K562 (cell line): ENCODE data around the gene LAMTOR5. TPM values are rescaled to one million over a fixed set of nuclear protein-coding genes. Genes with fewer than 3 reads are reported as not detected.

Source experiments
- BRD4 ChIP-seq: fragments of 200-600 bp; sonication (generic); IDR thresholded peaks from 2 replicates; pipeline ENCODE4 v1.6.1; 2017; ENCODE audit warnings: inconsistent platforms
- CHD4 ChIP-seq: fragments of 200-600 bp; sonication (generic); IDR thresholded peaks from 3 replicates; pipeline ENCODE4 v1.6.1; 2012; ENCODE audit warnings: low read depth, mild to moderate bottlenecking, mixed read lengths, low read length, inconsistent platforms; ENCODE audit not compliant: insufficient read depth, insufficient replicate concordance, poor library complexity, severe bottlenecking
- E2F1 ChIP-seq: sonication (generic); formaldehyde crosslinking; IDR thresholded peaks from 2 replicates; pipeline ENCODE4 v1.8.1; 2023; ENCODE audit warnings: mild to moderate bottlenecking, missing genetic modification reagents, moderate library complexity
- GTF2A2 ChIP-seq: IDR thresholded peaks from 2 replicates; pipeline ENCODE4 v1.6.1; 2016; ENCODE audit warnings: mild to moderate bottlenecking, missing genetic modification characterization, missing compliant biosample characterization
- KDM4B ChIP-seq, 2 experiments: fragments of 450-650 bp in 1 of 2; sonication (generic) in 1 of 2; IDR thresholded peaks; 2 replicates each; pipeline ENCODE4 v1.6.1; 2016 to 2017; ENCODE audit warnings: borderline replicate concordance in 2 of 2, antibody characterized with exemption in 1 of 2, low read depth in 1 of 2, mild to moderate bottlenecking in 1 of 2
- MEF2A ChIP-seq: IDR thresholded peaks from 2 replicates; pipeline ENCODE4 v1.6.1; 2011; ENCODE audit warnings: low read depth, mild to moderate bottlenecking, low read length, moderate library complexity; ENCODE audit not compliant: control insufficient read depth
- NCOA1 ChIP-seq: fragments of 450-650 bp; IDR thresholded peaks from 2 replicates; pipeline ENCODE4 v1.6.1; 2016; ENCODE audit warnings: low read depth
- PPARD ChIP-seq: fragments of 250-450 bp; sonication (Bioruptor Pico); IDR thresholded peaks from 2 replicates; pipeline ENCODE4 v1.8.0; 2022; ENCODE audit warnings: inconsistent platforms, mild to moderate bottlenecking, moderate library complexity
- RBM15 ChIP-seq: fragments of 200-400 bp; formaldehyde crosslinking; IDR thresholded peaks from 2 replicates; pipeline ENCODE4 v1.6.1; 2018; ENCODE audit warnings: mild to moderate bottlenecking, low read length, moderate library complexity; ENCODE audit not compliant: insufficient read depth
- SRSF7 ChIP-seq: fragments of 200-400 bp; formaldehyde crosslinking; optimal IDR thresholded peaks from 2 replicates; pipeline ENCODE3; 2017; ENCODE audit warnings: mild to moderate bottlenecking, low read depth, low read length
- STAT5A ChIP-seq: IDR thresholded peaks from 2 replicates; pipeline ENCODE4 v1.6.1; 2012; ENCODE audit warnings: low read length, inconsistent platforms, borderline replicate concordance
- ZKSCAN3 ChIP-seq: fragments of 250-450 bp; sonication (Bioruptor Pico); IDR thresholded peaks from 2 replicates; pipeline ENCODE4 v1.4.0; 2020
- ZNF184 ChIP-seq: sonication (generic); formaldehyde crosslinking; IDR thresholded peaks from 2 replicates; pipeline ENCODE4 v1.5.0; 2020; ENCODE audit warnings: missing genetic modification reagents
- ZNF23 ChIP-seq: fragments of 250-450 bp; sonication (Bioruptor Pico); IDR thresholded peaks from 2 replicates; pipeline ENCODE4 v1.4.0; 2020; ENCODE audit warnings: mild to moderate bottlenecking
- ZNF778 ChIP-seq: fragments of 450-650 bp; formaldehyde crosslinking; IDR thresholded peaks from 2 replicates; pipeline ENCODE4 v1.4.0; 2020; ENCODE audit warnings: mild to moderate bottlenecking, moderate library complexity
- polyA plus RNA-seq, 8 experiments: library from polyadenylated mRNA; depleted of rRNA in 4 of 8; stranded (reverse) in 5 of 8; unstranded in 3 of 8; fragments of >200 nt; fragmentation: Nextera tagmentation in 2 of 8; fragmentation: Illumina TruSeq in 1 of 8; extraction: Ambion mirVana in 2 of 8; extraction: Trizol in 1 of 8; gene quantifications; 2 replicates each; pipeline versions ENCODE4 v1.2.1 to v1.2.3, GENCODE V29; 2011 to 2014; ENCODE audit warnings: inconsistent platforms in 1 of 8, missing spikeins in 1 of 8
- total RNA-seq, 7 experiments: library from RNA; depleted of rRNA in 6 of 7; stranded (reverse); fragments of >200 nt in 6 of 7; fragmentation: Illumina TruSeq in 2 of 7; extraction: Trizol in 2 of 7; gene quantifications; 2 replicates each; pipeline versions ENCODE4 v1.2.1 to v1.2.3, GENCODE V29; 2011 to 2021; ENCODE audit warnings: low replicate concordance in 1 of 7
- TF ChIP-seq, protein P1 (sequence below), 2 experiments: IDR thresholded peaks in 1 of 2; conservative IDR thresholded peaks in 1 of 2; 2 replicates each; pipeline ENCODE4 v1.6.1; 2016; ENCODE audit warnings: low read depth in 2 of 2, mild to moderate bottlenecking in 1 of 2, missing compliant biosample characterization in 1 of 2, missing genetic modification characterization in 1 of 2, moderate library complexity in 1 of 2
- TF ChIP-seq, protein P2 (sequence below): fragments of 250-450 bp; sonication (Bioruptor Pico); IDR thresholded peaks from 2 replicates; pipeline ENCODE4 v1.8.0; 2021; ENCODE audit warnings: mild to moderate bottlenecking, moderate library complexity
- TF ChIP-seq, protein P3 (sequence below): sonication (generic); formaldehyde crosslinking; IDR thresholded peaks from 2 replicates; pipeline ENCODE4 v1.8.0; 2022; ENCODE audit warnings: mild to moderate bottlenecking, missing genetic modification reagents

Gene LAMTOR5
- total and polyA plus RNA-seq, 9 of the 15 experiments (the other 6 are each of a cell fraction or from before 2014, with no cell fraction given), result 118 to 712 (median 241) TPM

GRCh38 chr1:110420874-110421793, 13.6 kb upstream of the LAMTOR5 start (continued):
- TF ChIP-seq CHD4, result no peak
- TF ChIP-seq KDM4B (IDR thresholded peaks at IDR 0.05; ENCODE audit: borderline replicate concordance in 2 of 2, low read depth in 1 of 2), result no peak
- 0 out of 2 replicates have a peak, but pooled peaks have one; percentile 37 for TF ChIP-seq ZNF778
- no peak for TF ChIP-seq E2F1 (CRISPR knock-in tag)
- TF ChIP-seq NCOA1, result no peak
- no peak for TF ChIP-seq SRSF7
- TF ChIP-seq ZKSCAN3, result no peak
- TF ChIP-seq, protein P1, sequence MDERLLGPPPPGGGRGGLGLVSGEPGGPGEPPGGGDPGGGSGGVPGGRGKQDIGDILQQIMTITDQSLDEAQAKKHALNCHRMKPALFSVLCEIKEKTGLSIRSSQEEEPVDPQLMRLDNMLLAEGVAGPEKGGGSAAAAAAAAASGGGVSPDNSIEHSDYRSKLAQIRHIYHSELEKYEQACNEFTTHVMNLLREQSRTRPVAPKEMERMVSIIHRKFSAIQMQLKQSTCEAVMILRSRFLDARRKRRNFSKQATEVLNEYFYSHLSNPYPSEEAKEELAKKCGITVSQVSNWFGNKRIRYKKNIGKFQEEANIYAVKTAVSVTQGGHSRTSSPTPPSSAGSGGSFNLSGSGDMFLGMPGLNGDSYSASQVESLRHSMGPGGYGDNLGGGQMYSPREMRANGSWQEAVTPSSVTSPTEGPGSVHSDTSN (CRISPR knock-in tag; IDR thresholded peaks at IDR 0.05; ENCODE audit: low read depth), result no peak
- TF ChIP-seq, protein P1 (tag; conservative IDR thresholded peaks at IDR 0.05; ENCODE audit: low read depth), result peak; percentile 69
- TF ChIP-seq, protein P2, sequence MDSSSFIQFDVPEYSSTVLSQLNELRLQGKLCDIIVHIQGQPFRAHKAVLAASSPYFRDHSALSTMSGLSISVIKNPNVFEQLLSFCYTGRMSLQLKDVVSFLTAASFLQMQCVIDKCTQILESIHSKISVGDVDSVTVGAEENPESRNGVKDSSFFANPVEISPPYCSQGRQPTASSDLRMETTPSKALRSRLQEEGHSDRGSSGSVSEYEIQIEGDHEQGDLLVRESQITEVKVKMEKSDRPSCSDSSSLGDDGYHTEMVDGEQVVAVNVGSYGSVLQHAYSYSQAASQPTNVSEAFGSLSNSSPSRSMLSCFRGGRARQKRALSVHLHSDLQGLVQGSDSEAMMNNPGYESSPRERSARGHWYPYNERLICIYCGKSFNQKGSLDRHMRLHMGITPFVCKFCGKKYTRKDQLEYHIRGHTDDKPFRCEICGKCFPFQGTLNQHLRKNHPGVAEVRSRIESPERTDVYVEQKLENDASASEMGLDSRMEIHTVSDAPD (CRISPR knock-in tag), result no peak
- TF ChIP-seq ZNF23 (CRISPR knock-in tag), result no peak
- TF ChIP-seq PPARD (CRISPR knock-in tag), result no peak
- no peak for TF ChIP-seq MEF2A
- TF ChIP-seq RBM15, result no peak
- TF ChIP-seq, protein P3, sequence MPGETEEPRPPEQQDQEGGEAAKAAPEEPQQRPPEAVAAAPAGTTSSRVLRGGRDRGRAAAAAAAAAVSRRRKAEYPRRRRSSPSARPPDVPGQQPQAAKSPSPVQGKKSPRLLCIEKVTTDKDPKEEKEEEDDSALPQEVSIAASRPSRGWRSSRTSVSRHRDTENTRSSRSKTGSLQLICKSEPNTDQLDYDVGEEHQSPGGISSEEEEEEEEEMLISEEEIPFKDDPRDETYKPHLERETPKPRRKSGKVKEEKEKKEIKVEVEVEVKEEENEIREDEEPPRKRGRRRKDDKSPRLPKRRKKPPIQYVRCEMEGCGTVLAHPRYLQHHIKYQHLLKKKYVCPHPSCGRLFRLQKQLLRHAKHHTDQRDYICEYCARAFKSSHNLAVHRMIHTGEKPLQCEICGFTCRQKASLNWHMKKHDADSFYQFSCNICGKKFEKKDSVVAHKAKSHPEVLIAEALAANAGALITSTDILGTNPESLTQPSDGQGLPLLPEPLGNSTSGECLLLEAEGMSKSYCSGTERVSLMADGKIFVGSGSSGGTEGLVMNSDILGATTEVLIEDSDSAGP (CRISPR knock-in tag), result no peak
- no peak for TF ChIP-seq ZNF184 (CRISPR knock-in tag)
- no peak for TF ChIP-seq STAT5A
- no peak for TF ChIP-seq BRD4
- TF ChIP-seq GTF2A2, result no peak
